ENCODE results near the gene SMCP.
A peak's percentile ranks its signal among the peaks of the same experiment; 100 is the strongest.

Gene SMCP

GRCh38 chr1:152878042-152878441 is at the start of gene SMCP:
SMCP (plus strand) TSS chr1:152878322; CDS start chr1:152884423, 6,101 bp downstream.
- peak; percentile 55 for DNase-seq

- no peak for DNase-seq
Observed at GRCh38 chr1:152836870-152837269, 41.3 kb upstream of the SMCP start.

- DNase-seq = no peak
Observed at GRCh38 chr1:152842556-152842955, 35.6 kb upstream of the SMCP start, which contains the start of gene LCE6A. LCE6A (plus strand) TSS chr1:152842856; CDS start chr1:152843521, 665 bp downstream.

GRCh38 chr1:152855661-152856060 is 22.5 kb upstream of the SMCP start:
- DNase-seq = no peak

GRCh38 chr1:152858062-152858461 is 20.1 kb upstream of the SMCP start:
- DNase-seq = no peak

- no peak for DNase-seq
Observed at GRCh38 chr1:152859696-152860095, 18.4 kb upstream of the SMCP start, which contains the start of gene LCE7A. LCE7A (plus strand) TSS chr1:152859996; CDS start chr1:152860698, 702 bp downstream.

GRCh38 chr1:152860129-152860528 is 18.0 kb upstream of the SMCP start:
- no peak for DNase-seq

GRCh38 chr1:152861374-152861773 is 16.7 kb upstream of the SMCP start:
- no peak for DNase-seq

- no peak for DNase-seq
Observed at GRCh38 chr1:152864443-152864842, 13.7 kb upstream of the SMCP start.

- DNase-seq = no peak
Observed at GRCh38 chr1:152866321-152866720, 11.8 kb upstream of the SMCP start.

GRCh38 chr1:152869808-152870419 is 8.2 kb upstream of the SMCP start:
- peak; percentile 75 for DNase-seq

- no peak for DNase-seq
Observed at GRCh38 chr1:152870831-152871730, 7.0 kb upstream of the SMCP start.

- DNase-seq = no peak
Observed at GRCh38 chr1:152871731-152872126, 6.4 kb upstream of the SMCP start.

- no peak for DNase-seq
Observed at GRCh38 chr1:152873495-152873894, 4.6 kb upstream of the SMCP start.

- DNase-seq = no peak
Observed at GRCh38 chr1:152876827-152877226, 1.3 kb upstream of the SMCP start.

GRCh38 chr1:152879559-152880198 is 1.6 kb downstream of the SMCP start:
- DNase-seq = no peak

GRCh38 chr1:152880316-152880715 is 2.2 kb downstream of the SMCP start:
- no peak for DNase-seq

- no peak for DNase-seq
Observed at GRCh38 chr1:152880907-152881306, 2.8 kb downstream of the SMCP start.

- DNase-seq = no peak
Observed at GRCh38 chr1:152884085-152884484, 6.0 kb downstream of the SMCP start.

GRCh38 chr1:152884506-152884905 is 6.4 kb downstream of the SMCP start:
- DNase-seq = no peak

- no peak for DNase-seq
Observed at GRCh38 chr1:152884966-152885624, 7.0 kb downstream of the SMCP start.

- no peak for DNase-seq
Observed at GRCh38 chr1:152886085-152886484, 8.0 kb downstream of the SMCP start.
